Measurements from ENCODE around the gene NRTN.

DNA sequence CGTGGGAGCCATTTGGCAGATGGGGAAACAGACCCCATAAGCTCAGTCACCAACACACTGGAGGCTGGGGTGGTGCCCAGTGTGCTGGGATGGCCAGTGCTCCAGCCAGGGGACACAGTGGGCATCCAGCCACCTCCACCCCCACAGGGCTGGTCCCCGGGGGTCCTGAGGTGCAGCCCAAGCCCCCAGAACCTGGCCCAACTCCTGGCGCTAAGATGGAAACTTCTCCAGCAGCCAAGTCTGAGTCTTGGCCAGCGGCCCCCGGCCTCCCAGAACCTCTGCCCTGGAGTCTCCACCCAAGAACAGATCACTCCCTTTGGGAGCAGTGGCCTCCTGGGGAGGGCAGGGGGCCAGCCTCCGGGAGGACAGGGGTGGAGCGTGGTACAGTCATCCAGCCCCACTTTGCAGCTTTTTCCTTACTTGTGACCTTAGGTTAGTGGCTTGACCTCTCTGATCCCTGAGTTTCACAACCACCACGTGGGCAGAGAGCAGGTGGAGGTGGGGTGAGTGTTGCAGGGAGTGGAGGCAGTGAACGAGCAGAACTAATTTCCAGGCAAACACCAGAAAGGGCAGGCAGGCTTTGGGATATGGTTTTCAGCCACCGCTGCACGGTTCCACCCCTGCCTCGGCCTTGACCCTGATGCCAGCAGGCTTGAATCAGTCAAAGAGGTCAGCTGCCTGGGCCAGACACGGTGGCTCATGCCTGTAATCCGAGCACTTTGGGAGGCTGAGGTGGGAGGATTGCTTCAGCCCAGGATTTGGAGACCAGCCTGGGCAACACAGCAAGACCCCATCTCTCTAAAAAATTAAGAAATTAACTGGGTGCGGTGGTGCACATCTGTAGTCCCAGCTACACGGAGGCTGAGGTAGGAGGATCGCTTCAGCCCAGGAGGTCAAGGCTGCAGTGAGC, 4.3 kb upstream of the NRTN start:
- TF ChIP-seq, protein P1, sequence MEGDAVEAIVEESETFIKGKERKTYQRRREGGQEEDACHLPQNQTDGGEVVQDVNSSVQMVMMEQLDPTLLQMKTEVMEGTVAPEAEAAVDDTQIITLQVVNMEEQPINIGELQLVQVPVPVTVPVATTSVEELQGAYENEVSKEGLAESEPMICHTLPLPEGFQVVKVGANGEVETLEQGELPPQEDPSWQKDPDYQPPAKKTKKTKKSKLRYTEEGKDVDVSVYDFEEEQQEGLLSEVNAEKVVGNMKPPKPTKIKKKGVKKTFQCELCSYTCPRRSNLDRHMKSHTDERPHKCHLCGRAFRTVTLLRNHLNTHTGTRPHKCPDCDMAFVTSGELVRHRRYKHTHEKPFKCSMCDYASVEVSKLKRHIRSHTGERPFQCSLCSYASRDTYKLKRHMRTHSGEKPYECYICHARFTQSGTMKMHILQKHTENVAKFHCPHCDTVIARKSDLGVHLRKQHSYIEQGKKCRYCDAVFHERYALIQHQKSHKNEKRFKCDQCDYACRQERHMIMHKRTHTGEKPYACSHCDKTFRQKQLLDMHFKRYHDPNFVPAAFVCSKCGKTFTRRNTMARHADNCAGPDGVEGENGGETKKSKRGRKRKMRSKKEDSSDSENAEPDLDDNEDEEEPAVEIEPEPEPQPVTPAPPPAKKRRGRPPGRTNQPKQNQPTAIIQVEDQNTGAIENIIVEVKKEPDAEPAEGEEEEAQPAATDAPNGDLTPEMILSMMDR (IDR thresholded peaks at IDR 0.05), result no peak
- TF ChIP-seq POLR2A (IDR thresholded peaks at IDR 0.05), result no peak
- TF ChIP-seq POLR2AphosphoS5 (IDR thresholded peaks at IDR 0.05), result no peak
